HG03558 (cell line): ENCODE data around the gene NMRAL1.

ENCODE experiments used
- ATAC-seq: cut with Tn5 transposase; IDR thresholded peaks from one replicate; pipeline ENCODE4 v1.9.1; 2021; ENCODE audit warnings: moderate number of reproducible peaks; ENCODE audit not compliant: unreplicated experiment; ENCODE audit errors: extremely low read depth

NMRAL1 gene

DNA sequence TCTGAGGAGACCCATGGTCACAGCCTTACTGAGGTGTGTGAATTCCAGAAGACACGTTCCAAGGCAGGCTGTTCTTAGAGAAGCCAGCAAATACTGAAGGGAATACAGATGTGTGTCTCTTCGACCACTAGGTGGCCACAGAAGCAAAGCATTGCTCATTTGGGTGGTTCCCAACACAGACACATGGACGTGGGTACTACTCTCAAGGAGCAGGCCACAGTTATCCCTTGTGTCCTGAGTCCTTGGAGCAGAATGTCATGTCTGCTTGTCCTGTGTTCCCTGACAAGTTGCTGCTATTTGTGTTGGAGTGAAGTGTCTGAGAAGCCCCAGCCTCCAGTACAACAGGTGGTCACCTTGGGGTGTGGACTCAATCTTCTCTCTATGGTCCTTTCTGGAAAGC lies 32.0 kb upstream of the NMRAL1 start:
- no peak for ATAC-seq

DNA sequence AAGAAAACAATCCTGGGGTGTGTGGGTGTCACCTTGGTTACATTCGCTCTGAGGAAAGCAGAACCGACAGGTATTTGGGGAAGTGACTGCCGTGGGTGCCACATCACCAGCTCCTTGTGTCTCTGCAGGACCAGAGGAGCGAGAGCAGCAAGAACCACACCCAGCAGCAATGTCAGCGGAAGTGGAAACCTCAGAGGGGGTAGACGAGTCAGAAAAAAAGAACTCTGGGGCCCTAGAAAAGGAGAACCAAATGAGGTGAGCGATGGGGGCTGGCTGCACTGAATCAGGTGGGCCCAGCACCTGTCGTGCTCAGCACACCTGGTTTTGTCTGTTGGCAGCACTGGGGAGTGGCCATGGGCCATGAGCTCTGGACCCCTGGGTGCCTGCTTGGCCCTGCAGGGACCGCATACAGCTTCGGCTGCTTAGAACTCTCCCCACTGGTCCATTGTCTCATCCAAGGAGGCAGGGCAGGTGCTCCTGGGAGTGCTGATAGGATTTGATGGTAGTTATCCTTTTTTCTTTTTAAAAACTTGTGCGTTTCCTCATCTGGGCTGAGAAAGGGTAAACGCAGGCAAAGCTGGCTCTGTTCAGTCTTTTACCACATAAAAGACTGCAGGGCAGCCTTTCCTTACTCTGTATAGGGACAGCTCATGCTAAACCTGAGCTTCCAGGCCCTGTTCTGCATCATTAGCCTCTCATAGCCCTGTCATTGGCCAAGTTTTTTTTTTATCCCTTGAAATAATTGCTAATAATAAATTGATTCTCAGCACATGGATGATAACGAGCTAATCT lies 31.1 kb upstream of the NMRAL1 start:
- no peak for ATAC-seq

DNA sequence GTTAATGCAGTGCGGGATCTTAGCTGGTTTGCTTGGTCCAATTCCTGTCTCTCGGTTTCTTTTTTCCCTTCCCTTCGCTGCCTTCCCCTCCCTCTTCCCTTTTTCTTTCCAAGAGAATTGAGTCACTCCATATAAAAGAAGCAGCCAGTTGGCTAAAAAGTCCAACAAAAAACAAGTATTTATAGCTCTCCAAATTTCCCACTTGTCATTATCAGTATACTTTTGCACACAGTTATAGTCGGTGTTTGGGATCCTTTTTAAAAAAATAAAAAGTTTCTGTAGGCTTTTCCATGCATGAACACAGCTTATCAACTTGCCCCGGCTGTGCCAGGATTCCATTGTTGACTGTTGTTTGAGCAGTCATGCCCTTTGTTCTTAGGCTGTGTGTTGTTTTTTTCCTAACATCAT lies 26.6 kb upstream of the NMRAL1 start:
- no peak for ATAC-seq

DNA sequence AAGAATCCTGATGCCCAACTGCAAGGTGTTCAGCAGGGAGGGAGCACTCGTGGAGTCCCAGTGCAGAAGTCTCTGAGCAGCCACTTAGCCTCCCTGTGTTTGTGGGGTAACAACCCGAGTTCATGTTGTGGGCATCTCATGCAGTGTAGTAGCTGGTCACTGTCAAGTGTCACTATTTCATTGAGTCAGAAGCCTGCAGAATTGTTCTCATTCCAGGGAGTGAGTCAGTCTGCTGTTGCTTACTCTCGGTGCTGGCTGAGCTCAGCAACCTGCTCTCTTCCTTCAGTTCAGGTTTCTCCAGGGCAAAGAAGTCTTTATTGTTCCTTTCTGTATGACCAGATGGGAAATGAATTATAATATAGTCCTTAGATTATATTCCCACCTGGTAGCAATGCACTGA lies 25.8 kb upstream of the NMRAL1 start:
- no peak for ATAC-seq

DNA sequence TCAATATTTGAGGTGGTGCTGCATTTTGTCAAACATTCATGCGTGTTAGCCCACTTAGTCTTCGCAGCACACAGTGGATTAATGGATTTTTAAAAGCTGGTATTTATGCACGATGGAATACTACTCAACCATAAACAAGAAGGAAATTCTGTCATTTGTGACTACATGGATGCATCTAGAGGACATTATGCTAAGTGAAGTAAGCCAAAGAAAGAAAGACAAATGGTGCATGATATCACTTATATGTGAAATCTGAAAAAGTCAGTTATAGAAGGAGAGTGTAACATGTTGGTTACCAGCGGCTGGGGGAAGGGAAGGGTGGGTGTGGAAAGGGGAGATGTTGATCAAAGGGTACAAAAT lies 24.8 kb upstream of the NMRAL1 start:
- ATAC-seq, result no peak

DNA sequence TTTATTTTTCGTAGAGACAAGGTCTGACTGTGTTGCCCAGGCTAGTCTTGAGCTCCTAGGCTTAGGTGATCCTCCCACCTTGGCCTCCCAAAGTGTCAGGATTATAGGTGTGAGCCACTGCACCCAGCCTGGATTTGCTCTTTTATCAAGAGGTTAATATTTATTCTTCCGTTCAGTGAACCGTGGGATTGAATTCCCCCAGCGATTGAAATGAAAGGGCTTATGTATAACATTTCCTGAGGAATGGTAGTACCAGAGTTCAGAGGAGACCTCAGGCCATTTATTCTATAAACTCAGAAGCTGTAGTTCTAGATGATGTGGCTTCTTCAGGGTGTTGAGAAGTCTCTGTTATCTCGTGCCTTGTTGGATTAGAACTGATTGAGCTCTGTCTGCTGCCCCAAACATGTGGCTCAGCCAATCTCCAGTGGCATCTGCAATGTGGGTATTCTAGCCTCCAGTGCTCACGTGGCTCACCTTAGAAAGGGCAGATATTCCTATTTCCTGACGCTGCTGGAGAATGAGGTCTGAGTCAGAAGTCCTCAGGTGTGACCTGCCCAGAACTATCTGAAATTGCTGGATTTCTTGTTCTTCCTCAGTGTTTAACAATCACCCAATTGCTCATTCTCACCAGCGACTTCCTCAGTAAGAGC lies 24.2 kb upstream of the NMRAL1 start:
- no peak for ATAC-seq

DNA sequence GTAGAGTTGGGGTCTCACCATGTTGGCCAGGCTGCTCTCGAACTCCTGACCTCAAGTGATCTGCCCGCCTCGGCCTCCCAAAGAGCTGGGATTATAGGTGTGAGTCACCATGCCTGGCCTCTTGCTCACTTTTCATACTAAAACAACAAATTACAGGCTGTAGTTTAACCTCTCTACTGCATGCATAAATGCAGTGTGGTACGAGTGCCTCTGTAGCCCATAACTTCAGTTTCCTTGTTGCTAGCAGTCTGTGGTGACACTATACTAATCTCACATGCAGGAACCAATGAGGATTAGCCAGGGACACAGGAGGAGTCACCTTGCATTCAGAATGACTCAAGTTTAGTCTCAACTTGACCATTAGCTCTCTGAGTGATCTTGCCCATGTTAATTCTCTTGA lies 21.9 kb upstream of the NMRAL1 start:
- ATAC-seq, result no peak

DNA sequence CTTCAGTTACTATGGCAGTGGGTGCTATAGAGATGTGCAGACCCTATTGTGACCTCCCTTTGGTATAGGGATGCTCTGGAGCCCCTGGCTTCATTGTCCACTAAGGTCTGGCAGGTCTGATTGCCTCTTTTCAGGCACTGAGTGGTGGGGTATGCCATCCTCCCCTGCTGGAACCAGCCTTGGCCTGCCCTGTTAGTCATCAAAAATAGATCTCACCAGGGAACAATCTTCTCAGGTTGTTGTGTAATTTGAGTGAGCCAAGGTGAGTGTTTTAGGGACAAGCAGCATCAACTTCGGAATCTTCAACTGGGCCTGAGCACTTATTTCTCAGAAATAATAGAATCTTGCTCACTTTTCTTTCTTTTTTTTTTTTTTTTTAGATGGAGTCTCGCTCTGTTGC lies 21.3 kb upstream of the NMRAL1 start:
- no peak for ATAC-seq

DNA sequence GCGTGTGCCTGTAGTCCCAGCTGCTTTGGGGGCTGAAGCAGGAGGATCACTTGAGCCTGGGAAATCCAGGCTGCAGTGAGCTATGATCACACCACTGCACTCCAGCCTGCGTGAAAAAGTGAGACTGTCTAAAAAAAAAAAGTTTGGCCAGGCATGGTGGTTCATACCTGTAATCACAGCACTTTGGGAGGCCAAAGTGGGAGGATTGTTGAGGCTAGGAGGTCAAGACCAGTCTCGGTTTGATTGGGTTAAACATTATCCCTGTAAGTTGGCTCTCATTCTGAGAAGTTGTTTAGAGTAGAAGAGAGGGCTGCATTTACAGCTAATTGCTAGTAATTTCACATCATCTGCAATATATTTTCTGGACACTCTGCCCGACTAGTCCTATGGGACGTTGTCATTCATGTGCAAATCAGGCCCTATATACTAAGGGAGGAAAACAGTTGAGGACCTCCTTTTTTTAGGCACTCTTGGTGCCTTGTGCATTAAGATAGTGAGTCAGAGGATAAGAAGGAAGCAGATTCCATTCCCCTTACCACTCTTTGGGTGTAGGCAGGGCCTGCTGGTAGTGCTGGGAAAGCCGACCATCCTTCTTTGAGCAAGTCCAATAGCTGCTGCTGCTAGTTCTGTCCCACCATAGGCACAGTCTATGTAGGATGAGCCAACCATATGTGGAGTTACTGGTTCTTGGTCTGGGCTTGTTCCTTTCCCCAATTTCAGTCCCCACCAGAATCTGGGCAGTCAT lies 20.5 kb upstream of the NMRAL1 start:
- no peak for ATAC-seq

DNA sequence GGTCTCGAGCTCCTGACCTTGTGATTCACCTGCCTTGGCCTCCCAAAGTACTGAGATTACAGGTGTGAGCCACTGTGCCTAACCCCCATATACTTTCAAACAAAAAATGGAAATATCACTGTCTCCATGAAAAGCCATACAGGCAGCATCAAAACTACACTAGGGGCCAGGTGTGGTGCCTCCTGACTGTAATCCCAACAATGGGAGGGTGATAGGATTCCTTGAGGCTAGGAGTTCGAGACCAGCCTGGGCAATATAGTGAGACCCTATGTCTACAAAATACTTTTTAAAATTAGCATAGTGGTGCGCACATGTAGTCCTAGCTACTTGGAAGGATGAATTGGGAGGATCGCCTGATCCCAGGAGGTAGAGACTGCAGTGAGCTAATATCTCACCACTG lies 17.5 kb upstream of the NMRAL1 start:
- ATAC-seq, result no peak

DNA sequence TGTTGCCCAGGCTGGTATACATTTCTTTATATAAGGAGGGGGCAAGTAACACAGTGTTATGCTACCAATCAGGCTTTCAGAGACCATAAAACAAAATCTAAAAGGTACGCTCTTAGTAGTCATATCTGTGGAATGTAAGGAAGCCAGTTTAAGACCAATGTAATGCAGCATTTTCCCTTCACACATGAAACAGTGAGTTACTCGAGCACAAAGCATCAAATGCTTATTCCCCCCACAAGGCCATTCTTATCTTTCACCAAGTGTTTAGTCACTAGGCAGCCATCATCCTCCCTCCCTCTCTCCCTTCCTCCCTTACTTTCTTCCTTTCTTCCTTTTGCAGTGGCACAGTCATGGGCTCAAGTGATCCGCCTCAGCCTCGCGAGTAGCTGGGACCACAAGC lies 14.6 kb upstream of the NMRAL1 start:
- ATAC-seq, result no peak

DNA sequence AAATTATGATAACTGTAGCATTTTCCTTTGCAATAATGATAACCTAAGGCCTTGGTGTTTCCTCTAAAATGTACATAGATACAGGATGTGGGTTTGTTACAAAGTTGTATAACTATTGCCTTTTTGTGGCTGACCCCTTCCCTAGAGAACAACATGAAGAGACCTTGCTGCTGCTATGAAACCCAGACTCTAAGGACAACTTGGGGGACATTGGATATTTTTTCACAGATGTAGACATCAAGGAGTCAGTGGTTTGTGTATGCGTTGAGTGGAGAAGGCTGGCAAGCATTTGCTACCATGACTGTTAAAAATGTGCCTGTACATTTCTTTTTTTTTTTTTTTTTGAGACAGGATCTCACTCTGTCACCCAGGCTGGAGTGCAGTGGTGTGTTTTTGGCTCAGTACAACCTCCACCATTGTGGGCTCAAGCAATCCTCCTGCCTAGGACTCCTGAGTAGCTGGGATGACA lies 14.1 kb upstream of the NMRAL1 start:
- ATAC-seq, result no peak

DNA sequence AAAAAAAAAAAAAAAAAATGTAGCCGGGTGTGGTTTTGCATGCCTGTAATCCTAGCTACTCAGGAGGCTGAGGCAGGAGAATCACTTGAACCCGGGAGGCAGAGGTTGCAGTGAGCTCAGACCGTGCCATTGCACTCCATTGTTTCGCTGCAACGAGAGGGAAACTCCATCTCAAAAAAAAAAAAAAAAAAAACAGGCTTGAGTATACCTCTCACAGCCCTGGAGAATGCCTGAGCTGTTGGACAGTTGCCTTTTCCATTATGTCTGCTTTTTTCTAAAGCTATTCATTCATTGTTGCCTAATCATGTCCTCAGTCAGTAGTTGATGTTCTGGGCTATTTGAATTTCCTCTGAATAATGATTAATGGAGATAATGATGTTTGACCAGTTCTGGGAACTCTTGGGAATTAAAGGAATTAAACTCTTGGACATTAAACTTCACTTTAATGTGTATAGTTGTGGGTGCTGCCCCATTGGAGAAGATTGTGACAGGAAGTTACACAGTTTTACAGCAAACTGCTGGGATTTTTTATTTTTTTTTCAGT lies 13.6 kb upstream of the NMRAL1 start:
- ATAC-seq, result no peak

DNA sequence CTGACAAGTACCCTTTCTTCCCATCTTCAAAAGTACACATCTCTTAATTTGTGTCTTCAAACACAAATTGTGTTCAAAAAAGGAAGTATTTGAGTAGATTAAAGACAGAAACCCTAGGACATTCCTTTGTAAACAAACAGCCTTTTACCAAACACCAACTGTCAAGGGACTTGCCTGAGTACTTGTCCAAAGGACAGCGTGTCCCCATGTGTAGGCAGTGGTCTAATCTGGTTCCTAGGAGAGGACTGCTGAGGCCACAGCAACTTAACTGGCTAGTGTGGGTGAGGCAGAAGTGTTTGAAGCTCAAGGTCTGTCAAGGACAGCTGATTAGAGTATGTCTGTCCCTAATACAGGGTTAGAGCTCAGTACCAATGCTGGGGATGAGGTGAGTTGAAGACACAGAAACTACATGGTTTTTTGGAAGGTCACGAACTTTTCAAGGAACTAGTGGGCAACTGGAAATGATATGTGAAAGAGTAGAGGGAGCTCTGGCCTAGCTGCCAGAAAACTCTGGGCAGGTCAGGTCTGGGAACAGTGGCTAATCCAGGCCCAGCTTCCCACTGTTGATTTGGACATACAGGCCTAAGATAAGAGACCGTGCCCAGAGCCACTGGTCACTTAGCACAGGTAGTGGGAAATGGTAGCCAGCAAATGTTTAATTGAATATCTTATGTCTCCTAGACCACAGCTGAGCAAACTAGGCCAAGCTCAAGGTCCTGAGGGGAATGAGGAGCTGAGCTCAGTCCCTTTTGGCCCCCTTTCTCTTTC lies 11.9 kb upstream of the NMRAL1 start:
- no peak for ATAC-seq

DNA sequence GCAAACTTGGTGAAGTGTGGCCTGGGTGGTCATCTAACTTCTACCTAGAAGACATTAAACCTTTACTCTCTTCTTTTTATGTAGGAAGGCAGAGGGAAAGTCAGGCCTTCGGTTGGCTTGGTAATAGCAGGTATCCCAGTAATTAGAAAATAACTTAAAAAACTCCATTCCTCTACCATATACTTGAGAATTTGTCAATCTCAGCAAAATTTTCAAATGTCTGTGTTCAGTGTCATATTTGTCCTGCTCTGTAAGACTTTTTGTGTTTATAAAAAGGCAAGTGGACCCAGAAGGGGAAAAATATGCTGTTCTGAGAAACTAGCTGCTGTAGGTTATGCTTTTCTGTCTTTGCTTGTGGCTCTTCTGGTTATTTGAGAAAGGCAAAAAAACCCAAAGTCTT lies 7.5 kb upstream of the NMRAL1 start:
- no peak for ATAC-seq

DNA sequence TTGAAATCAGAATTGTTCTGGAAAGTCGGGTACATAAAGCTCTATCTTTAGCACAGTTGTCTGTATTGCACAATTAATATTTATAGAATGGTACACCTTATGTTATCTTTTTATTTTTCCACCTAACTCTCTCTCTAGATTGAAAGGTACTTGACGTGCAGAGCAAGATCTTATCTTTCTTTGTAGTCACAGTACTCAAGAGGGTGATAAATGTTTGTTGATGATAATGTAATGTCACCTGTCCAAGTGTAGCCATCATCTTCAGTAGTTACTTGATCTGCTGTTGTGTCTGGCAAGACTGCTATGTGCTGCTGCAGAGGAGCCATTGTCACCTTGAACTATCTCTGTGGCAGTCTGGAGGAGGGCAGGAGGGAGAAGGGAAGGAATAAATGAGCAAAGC lies 7.1 kb upstream of the NMRAL1 start:
- no peak for ATAC-seq

DNA sequence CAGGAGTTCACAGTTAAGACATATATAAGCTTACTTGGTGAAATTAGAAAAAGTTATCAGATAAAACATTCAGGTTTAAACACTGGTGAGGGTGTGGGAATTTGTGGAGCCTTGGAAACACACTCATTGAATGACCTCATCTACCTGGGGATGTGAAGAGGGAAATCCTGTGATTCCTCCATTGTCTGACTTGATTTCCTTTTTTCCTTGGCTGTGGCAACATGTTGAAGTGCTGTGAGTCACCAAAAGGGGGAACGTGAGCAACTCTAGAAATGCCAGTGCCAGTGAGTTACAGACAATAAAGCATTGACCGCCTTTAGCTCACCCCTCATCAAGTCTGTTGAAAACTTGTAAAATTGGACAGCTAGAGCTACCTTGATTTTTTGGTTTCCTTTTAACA lies 3.5 kb upstream of the NMRAL1 start:
- no peak for ATAC-seq

DNA sequence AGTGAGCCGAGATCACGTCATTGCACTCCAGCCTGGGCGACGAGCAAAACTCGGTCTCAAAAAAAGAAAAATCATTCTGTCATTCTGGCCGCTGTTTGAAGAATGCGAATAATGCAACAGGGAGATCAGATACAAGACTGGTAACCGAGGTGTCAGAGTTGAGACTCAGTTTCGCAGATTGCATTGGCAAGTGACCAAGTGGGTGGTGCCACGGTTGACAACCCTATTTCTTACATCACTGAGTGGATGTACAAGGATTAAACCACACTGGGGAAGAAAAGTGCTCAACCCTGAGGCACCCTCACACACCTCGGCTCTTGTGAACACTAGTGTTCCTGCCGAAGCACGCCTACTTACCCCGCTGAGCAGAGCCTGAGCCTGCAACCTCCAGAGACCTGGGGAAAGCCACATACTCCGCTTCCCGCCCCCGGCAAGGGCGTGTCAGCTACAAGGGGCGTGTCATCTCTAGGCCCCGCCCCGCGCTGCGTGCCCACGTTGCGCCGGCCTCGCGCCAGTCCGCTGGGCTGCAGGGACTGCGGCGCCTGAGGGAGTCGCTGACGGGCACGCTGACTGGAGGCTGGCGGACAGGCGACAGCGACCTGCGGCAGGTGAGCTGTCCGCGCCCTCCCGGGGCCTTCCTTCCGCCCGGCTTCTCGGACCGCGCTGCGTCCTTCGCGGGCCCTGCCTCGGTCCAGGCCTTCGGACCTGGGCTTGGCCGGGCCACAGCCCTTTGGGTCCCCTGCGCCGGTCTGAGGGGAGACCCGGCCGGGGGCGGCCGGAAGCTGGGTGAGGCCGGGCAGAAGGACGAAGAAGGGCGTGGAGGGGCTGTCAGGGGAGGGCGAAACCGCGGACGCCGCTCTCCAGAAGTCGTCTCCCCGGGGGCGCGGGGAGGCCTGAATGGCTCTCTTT lies 1.7 kb upstream of the NMRAL1 start, which contains the start of gene HMOX2:
TSS of gene HMOX2 (plus strand) at position 519 of the 909 bp plus-strand sequence. CDS start 29,127 bp downstream, outside the sequence.
- ATAC-seq, result peak; percentile 77

DNA sequence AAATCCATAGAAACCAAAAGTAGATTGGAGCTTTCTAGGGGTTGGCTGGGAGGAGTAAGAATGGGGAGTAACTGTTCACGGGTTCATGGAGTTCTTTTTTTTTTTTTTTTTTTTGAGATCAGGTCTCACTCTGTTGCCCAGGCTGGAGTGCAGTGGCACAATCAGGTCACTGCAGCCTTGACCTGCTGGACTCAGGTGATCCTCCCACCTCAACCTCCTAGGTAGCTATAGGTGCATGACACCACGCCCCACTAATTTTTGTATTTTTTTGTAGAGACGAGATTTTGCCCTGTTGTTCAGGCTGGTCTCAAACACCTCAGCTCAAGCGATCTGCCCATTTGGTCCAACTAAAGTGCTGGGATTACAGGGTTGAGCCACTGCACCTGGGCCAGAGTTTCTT lies 1.5 kb downstream of the NMRAL1 start:
- ATAC-seq, result no peak
